Central memory CD4-positive, alpha-beta T cell (primary cell): Measurements from ENCODE around the gene OR10T2.
"Not testable (repeated sequence)": the region's sequence is repeated elsewhere in the genome, so short reads cannot be mapped to it uniquely, and the experiment has no call there.

Experiments used
- DNase-seq: peaks from one replicate; pipeline ENCODE4 v3.0.0; 2022

Gene OR10T2

DNA sequence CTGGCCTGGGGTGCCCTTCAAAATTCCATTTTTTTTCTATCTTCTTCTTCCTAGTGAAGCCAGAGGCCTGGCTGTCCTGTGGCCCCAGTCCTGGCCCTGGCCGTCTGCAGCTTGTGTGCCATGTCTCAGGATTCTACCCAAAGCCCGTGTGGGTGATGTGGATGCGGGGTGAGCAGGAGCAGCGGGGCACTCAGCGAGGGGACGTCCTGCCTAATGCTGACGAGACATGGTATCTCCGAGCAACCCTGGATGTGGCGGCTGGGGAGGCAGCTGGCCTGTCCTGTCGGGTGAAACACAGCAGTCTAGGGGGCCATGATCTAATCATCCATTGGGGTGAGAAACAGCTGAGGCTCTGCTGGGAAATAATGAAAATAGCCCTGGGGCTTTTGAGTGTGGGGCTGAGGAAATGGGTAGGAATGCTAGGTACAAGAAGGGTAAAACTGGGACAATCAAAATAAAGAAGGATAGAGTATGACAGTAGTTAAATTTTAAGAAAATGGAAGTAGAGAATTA lies 43.4 kb downstream of the OR10T2 start:
- DNase-seq: no peak

DNA sequence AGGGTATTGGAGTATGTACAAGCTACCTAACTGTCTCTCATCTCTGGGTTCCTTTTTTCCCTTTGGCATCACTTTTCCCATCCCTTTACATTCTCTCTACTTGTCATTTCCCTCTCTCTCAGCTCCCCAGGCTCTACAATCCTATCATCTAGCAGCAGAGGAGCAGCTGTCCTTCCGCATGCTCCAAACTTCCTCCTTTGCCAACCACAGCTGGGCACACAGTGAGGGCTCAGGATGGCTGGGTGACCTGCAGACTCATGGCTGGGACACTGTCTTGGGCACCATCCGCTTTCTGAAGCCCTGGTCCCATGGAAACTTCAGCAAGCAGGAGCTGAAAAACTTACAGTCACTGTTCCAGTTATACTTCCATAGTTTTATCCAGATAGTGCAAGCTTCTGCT lies 45.0 kb downstream of the OR10T2 start:
- DNase-seq: no peak

DNA sequence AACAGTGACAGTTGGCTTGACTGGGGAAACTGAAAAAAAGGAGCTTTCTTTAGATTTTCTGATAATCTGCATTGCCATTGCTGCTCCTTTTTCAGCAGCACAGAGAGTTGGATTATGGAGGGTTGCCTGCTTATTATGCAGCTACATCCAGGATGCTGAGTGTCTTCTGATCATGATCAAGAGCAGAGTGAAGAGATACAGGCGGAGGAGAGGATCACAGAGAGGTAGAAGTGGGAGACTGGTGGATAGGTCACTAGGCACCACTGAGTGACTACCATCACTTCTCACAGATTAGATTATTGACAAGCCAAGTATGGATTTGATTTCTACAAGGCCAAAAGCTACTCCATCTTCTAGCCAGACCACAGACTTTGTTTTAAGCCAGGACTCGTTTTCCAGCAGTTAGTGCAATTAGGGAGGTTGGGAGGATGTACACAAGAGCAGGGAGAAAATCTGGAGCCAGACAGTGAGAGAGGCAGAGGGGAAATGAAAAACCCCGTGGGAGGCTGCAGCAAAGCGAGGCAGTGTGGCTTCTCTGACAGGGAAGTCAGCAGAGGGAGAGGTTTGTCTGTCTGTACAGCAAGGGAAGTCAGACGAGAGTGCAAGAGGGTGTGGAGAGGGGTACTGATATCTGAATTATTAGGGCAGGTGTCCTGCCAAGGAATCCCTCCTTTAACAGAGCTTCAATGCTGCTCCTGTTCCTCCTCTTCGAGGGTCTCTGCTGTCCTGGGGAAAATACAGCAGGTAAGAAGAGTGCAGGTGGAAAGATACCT lies 45.8 kb downstream of the OR10T2 start, which contains the start of gene CD1E:
TSS of gene CD1E (plus strand) at position 592 of the 773 bp plus-strand sequence. CDS start at position 687, 95 bp downstream.
- DNase-seq: no peak

DNA sequence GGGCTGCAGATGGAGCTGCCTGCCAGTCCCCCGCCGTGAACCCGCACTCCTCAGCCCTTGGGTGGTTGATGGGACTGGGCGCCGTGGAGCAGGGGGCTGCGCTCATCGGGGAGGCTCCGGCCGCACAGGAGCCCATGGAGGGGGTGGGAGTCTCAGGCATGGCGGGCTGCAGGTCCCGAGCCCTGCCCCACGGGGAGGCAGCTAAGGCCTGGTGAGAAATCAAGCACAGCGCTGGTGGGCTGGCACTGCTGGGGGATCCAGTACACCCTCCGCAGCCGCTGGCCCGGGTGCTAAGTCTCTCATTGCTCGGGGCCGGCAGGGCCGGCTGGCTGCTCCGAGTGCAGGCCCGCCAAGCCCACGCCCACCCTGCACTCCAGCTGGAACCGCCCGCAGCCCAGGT lies 50.3 kb downstream of the OR10T2 start:
- DNase-seq: not testable (repeated sequence)
